RWPE2 (cell line): ENCODE data around the gene TMEM86A.
"Not testable (repeated sequence)": the region's sequence is repeated elsewhere in the genome, so short reads cannot be mapped to it uniquely, and the experiment has no call there.

Experiments
- ATAC-seq: fragments of 200-7000 bp; cut with Tn5 transposase; 3 replicates; pipeline ENCODE4 v1.9.1; 2021; ENCODE audit warnings: low read depth
- DNase-seq: peaks from one replicate; pipeline ENCODE4 v3.0.0-alpha.2; 2020; ENCODE audit warnings: low spot score
- H3K27ac ChIP-seq: fragments of 450-650 bp; 2 replicates; pipeline ENCODE4 v1.5.1; 2017; ENCODE audit warnings: mild to moderate bottlenecking; ENCODE audit not compliant: poor library complexity, severe bottlenecking
- H3K27me3 ChIP-seq: fragments of 250-450 bp; sonication (Bioruptor Pico); 2 replicates; pipeline ENCODE4 v1.5.1; 2021; ENCODE audit warnings: mild to moderate bottlenecking, moderate library complexity; ENCODE audit not compliant: insufficient read depth, poor library complexity, severe bottlenecking
- H3K36me3 ChIP-seq: fragments of 250-450 bp; sonication (Bioruptor Pico); 2 replicates; pipeline ENCODE4 v1.5.1; 2020; ENCODE audit warnings: low read depth, mild to moderate bottlenecking, moderate library complexity
- H3K4me1 ChIP-seq: fragments of 250-450 bp; sonication (Bioruptor Pico); 2 replicates; pipeline ENCODE4 v1.5.1; 2021; ENCODE audit warnings: mild to moderate bottlenecking, moderate library complexity; ENCODE audit not compliant: insufficient read depth, poor library complexity, severe bottlenecking
- H3K4me3 ChIP-seq: fragments of 250-450 bp; sonication (Bioruptor Pico); 2 replicates; pipeline ENCODE4 v1.5.1; 2021; ENCODE audit warnings: mild to moderate bottlenecking, moderate library complexity; ENCODE audit not compliant: severe bottlenecking
- H3K9me3 ChIP-seq: fragments of 250-450 bp; sonication (Bioruptor Pico); 2 replicates; pipeline ENCODE4 v1.5.1; 2021; ENCODE audit warnings: mild to moderate bottlenecking, moderate library complexity; ENCODE audit not compliant: severe bottlenecking
- TF ChIP-seq, protein P1 (sequence below): fragments of 450-650 bp; IDR thresholded peaks from one replicate; pipeline ENCODE4 v1.5.1; 2017; ENCODE audit warnings: mild to moderate bottlenecking, moderate library complexity; ENCODE audit not compliant: poor library complexity, severe bottlenecking

The TMEM86A gene

DNA sequence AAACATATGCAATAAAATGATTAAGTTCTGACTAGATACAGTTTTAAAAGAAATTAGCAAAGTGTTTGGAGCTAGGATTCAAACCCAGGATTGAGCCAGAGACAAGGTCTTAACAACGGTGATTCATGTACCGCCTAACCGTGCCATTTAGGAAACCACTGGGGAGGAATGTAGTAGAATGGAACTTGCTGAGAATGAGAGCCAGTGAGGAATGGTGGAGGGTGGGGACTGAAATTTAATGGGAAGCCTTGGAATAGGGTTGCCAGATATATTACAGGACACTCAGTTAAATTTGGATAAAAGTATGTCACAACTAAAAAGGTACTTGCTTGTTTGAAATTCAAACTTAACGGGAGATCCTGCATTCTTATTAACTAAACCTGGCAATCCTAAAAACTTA is 30.4 kb upstream of the TMEM86A start:
- peaks cover 15% of the 10 kb centered on the region for H3K4me1 ChIP-seq
- DNase-seq = no peak
- H3K27ac ChIP-seq = peak overlapping the region; percentile 66
- H3K27me3 ChIP-seq = no peaks in the 10 kb centered on the region
- TF ChIP-seq, protein P1, sequence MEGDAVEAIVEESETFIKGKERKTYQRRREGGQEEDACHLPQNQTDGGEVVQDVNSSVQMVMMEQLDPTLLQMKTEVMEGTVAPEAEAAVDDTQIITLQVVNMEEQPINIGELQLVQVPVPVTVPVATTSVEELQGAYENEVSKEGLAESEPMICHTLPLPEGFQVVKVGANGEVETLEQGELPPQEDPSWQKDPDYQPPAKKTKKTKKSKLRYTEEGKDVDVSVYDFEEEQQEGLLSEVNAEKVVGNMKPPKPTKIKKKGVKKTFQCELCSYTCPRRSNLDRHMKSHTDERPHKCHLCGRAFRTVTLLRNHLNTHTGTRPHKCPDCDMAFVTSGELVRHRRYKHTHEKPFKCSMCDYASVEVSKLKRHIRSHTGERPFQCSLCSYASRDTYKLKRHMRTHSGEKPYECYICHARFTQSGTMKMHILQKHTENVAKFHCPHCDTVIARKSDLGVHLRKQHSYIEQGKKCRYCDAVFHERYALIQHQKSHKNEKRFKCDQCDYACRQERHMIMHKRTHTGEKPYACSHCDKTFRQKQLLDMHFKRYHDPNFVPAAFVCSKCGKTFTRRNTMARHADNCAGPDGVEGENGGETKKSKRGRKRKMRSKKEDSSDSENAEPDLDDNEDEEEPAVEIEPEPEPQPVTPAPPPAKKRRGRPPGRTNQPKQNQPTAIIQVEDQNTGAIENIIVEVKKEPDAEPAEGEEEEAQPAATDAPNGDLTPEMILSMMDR = no peak
- no peak overlapping the region for H3K4me3 ChIP-seq
- H3K36me3 ChIP-seq = no peaks in the 10 kb centered on the region
- no peaks in the 10 kb centered on the region for H3K9me3 ChIP-seq
- no peak for ATAC-seq

DNA sequence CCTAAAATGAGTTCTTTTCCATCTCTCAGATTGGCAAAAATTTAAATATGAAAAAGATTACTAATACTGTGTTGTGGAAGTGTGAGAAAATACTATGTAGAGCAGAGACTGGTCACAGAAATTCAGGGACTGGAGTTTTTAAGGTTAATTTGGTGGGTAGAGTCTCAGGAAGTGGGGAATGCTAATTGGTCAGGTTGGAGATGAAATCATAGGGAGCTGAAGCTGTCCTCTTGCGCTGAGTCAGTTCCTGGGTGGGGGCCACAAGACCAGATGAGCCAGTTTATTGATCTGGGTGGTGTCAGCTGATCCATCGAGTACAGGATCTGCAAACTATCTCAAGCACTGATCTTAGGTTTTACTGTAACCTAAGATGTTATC is 29.4 kb upstream of the TMEM86A start:
- peak; percentile 73 for ATAC-seq
- peaks cover 15% of the 10 kb centered on the region for H3K4me1 ChIP-seq
- DNase-seq = peak; percentile 22
- no peaks in the 10 kb centered on the region for H3K36me3 ChIP-seq
- TF ChIP-seq, protein P1 = no peak
- H3K9me3 ChIP-seq = no peaks in the 10 kb centered on the region
- no peak overlapping the region for H3K4me3 ChIP-seq
- H3K27ac ChIP-seq = peak overlapping the region; percentile 66
- H3K27me3 ChIP-seq = no peaks in the 10 kb centered on the region

DNA sequence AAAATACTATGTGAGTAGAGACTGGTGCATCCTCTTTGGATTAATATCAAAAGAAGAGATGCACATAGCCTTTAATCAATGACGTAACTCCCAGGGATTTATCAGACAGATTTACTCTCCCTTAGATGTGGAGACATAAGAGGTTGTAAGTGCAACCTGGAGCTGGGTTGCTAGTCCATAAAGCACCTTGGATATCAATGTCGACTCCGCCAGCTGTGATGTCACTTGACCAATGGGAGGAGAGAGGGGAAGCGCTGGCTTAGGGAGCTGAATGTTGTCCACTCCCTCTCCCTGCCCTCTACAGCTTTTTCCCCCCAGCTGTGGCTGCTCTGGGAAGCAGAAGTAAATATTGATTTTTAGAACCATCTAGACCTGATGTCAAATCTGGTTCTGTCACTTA is 28.9 kb upstream of the TMEM86A start:
- H3K27me3 ChIP-seq = no peaks in the 10 kb centered on the region
- H3K4me3 ChIP-seq = no peak overlapping the region
- H3K27ac ChIP-seq = peak overlapping the region; percentile 66
- no peaks in the 10 kb centered on the region for H3K36me3 ChIP-seq
- DNase-seq = peak; percentile 14
- no peak; the same call in 2 of the 3 replicates for ATAC-seq
- H3K9me3 ChIP-seq = no peaks in the 10 kb centered on the region
- H3K4me1 ChIP-seq = peaks cover 15% of the 10 kb centered on the region
- TF ChIP-seq, protein P1 = no peak

DNA sequence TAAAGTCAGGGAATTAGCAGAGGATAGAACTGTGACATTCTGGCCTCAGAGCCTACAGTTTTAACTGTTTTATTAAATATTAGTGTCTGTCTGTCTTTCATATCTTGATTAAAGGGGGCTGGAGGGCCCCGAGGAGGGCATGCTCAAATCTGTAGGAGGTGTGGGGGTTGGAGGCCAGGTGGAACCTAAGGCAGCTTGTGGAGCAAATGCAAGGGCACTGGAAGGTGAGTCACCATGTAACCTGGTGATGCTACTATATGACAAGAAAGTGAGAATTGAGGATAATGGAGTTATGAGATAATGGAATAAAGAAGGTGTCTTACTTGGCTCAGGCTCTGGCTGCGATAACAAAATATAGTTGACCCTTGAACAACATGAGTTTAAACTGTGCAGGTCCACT is 27.3 kb upstream of the TMEM86A start:
- H3K36me3 ChIP-seq = no peaks in the 10 kb centered on the region

DNA sequence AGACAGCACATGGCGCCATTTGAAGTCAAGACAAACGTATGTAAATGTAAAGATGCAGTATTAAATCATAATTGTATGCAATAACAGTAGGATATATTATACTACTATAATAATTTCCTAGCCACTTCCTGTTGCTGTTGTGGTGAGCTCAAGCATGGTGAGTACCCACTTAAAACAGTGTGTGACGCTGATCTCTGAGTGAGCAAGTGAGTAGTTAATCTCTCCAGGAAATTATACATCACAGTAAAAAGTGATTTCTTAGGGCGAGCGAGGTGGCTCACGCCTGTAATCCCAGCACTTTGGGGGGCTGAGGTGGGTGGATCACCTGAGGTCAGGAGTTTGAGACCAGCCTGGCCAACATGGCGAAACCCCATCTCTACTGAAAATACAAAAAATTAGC is 26.4 kb upstream of the TMEM86A start:
- DNase-seq, H3K27me3 ChIP-seq: not testable (repeated sequence)

More for the DNA sequence above, 27.3 kb upstream of the TMEM86A start:
- ATAC-seq (no peak), DNase-seq (no peak)
- no peaks in the 10 kb centered on the region for H3K27me3 ChIP-seq
- peak overlapping the region; percentile 66 for H3K27ac ChIP-seq
- peaks cover 17% of the 10 kb centered on the region for H3K4me1 ChIP-seq
- no peak overlapping the region for H3K4me3 ChIP-seq
- TF ChIP-seq, protein P1 = no peak
- no peaks in the 10 kb centered on the region for H3K9me3 ChIP-seq

More for the DNA sequence above, 26.4 kb upstream of the TMEM86A start:
- not testable (repeated sequence) for ATAC-seq, H3K9me3 ChIP-seq, H3K4me3 ChIP-seq, H3K27ac ChIP-seq, H3K36me3 ChIP-seq
- H3K4me1 ChIP-seq = peaks cover 26% of the 10 kb centered on the region
